GM23248 (cell line): ENCODE data around the gene ABCG8. TPM values are rescaled to one million over a fixed set of nuclear protein-coding genes. Genes with fewer than 3 reads are reported as not detected.

ENCODE experiments used
- DNase-seq: peaks from one replicate; pipeline ENCODE4 v3.0.0-alpha.2; 2015
- H2AFZ ChIP-seq: fragments of 200-600 bp; sonication (generic); 2 replicates; pipeline ENCODE4 v1.6.1; 2016; ENCODE audit warnings: antibody characterized with exemption
- H3F3A ChIP-seq: fragments of 200-600 bp; sonication (generic); 2 replicates; pipeline ENCODE4 v1.6.1; 2016; ENCODE audit warnings: mild to moderate bottlenecking, antibody characterized with exemption, mixed run types; ENCODE audit not compliant: insufficient read depth
- H3K27ac ChIP-seq: fragments of 200-600 bp; sonication (generic); 2 replicates; pipeline ENCODE4 v1.5.1; 2016; ENCODE audit warnings: mild to moderate bottlenecking
- H3K27me3 ChIP-seq: fragments of 200-600 bp; sonication (generic); replicated peaks from 2 replicates; pipeline ENCODE4 v1.6.1; 2016; ENCODE audit warnings: mild to moderate bottlenecking; ENCODE audit not compliant: insufficient read depth
- H3K36me3 ChIP-seq: fragments of 200-600 bp; sonication (generic); 2 replicates; pipeline ENCODE4 v1.6.1; 2016; ENCODE audit warnings: low read depth, mild to moderate bottlenecking
- H3K4me1 ChIP-seq: fragments of 200-600 bp; sonication (generic); 2 replicates; pipeline ENCODE4 v1.6.1; 2016; ENCODE audit warnings: mild to moderate bottlenecking; ENCODE audit not compliant: insufficient read depth
- H3K4me2 ChIP-seq: fragments of 200-600 bp; sonication (generic); one replicate; pipeline ENCODE4 v1.6.1; 2016; ENCODE audit warnings: mild to moderate bottlenecking; ENCODE audit not compliant: unreplicated experiment
- H3K4me3 ChIP-seq: fragments of 200-600 bp; sonication (generic); 2 replicates; pipeline ENCODE4 v1.5.1; 2016; ENCODE audit warnings: mild to moderate bottlenecking
- H3K79me2 ChIP-seq: fragments of 200-600 bp; sonication (generic); 2 replicates; pipeline ENCODE4 v1.6.1; 2016; ENCODE audit warnings: mild to moderate bottlenecking; ENCODE audit not compliant: insufficient read depth
- H3K9ac ChIP-seq: fragments of 200-600 bp; sonication (generic); 2 replicates; pipeline ENCODE4 v1.6.1; 2016; ENCODE audit warnings: mild to moderate bottlenecking
- H3K9me2 ChIP-seq: fragments of 200-600 bp; sonication (generic); 2 replicates; pipeline ENCODE4 v1.6.1; 2016; ENCODE audit warnings: mixed run types, mild to moderate bottlenecking, moderate library complexity; ENCODE audit not compliant: insufficient read depth
- H3K9me3 ChIP-seq: fragments of 200-600 bp; sonication (generic); one replicate; pipeline ENCODE4 v1.6.1; 2017; ENCODE audit warnings: low read depth
- H4K20me1 ChIP-seq: fragments of 200-600 bp; sonication (generic); 2 replicates; pipeline ENCODE4 v1.6.0; 2016; ENCODE audit not compliant: insufficient read depth
- EZH2 ChIP-seq: fragments of 200-600 bp; sonication (generic); IDR thresholded peaks from 2 replicates; pipeline ENCODE4 v1.6.1; 2018; ENCODE audit warnings: antibody characterized with exemption, mild to moderate bottlenecking; ENCODE audit not compliant: insufficient read depth, poor library complexity, severe bottlenecking
- EZH2phosphoT487 ChIP-seq: fragments of 200-600 bp; sonication (generic); IDR thresholded peaks from 2 replicates; pipeline ENCODE4 v1.6.1; 2018; ENCODE audit warnings: antibody characterized with exemption, moderate library complexity, mild to moderate bottlenecking, low read depth; ENCODE audit not compliant: insufficient read depth
- WGBS, 2 experiments: methylation state at CpG; one replicate each; pipeline ENCODE4 v1.1.6; 2015 to 2017; ENCODE audit warnings: low lambda C conversion rate in 2 of 2, low coverage in 1 of 2; ENCODE audit errors: missing lambda C conversion rate in 2 of 2; 5-methylcytosine and 5-hydroxymethylcytosine counted together
- in situ Hi-C: fragments of 300-500 bp; cut with MboI; formaldehyde crosslinking; loops from 2 replicates; pipeline ENCODE4 v1.15.0; 2020
- polyA plus RNA-seq: library from polyadenylated mRNA; unstranded; fragments of >200 nt; fragmentation: Nextera tagmentation; extraction: Ambion mirVana; gene quantifications from 2 replicates; pipeline ENCODE4 v1.2.1, GENCODE V29; 2016
- total RNA-seq: library from RNA; depleted of rRNA; stranded (reverse); fragments of >200 nt; shearing (Covaris generic); gene quantifications from 2 replicates; pipeline ENCODE4 v1.2.3, GENCODE V29; 2014

Gene ABCG8
- total and polyA plus RNA-seq, 2 experiments from 2014 or later: 0.04 TPM; not detected in 1

DNA sequence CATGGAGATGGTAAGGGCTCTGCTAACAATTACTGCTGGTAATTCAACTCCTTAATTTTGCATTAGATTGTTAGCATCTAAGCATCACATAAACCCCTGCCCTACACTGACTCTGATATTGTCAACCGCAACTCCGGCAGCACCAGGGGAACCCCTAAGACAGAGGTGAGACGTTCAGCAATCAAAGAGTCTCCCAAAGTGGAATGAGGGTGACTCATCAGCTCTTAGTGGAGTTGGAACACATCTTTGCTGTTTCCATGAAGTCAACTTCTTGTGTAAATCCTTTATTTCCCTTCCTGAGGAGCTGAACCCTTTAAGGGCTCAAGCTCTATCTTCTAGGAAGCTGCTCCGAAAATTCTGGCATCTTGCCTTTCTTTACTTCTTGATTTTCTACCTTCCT is 52.1 kb downstream of the ABCG8 start:
- 79 to 80% methylated on average over 4 of the region's 4 CpGs for WGBS, 2 experiments
- Histone ChIP-seq H3K4me2 (no peak overlapping the region), H3K9ac (no peak overlapping the region), H2AFZ (no peak overlapping the region), H3F3A (peaks cover 10% of the 10 kb centered on the region; the same call in 1 of the 2 replicates), H3K4me1 (no peaks in the 10 kb centered on the region), H3K79me2 (no peaks in the 10 kb centered on the region), H3K36me3 (peaks cover 63% of the 10 kb centered on the region), H3K9me2 (no peaks in the 10 kb centered on the region), H3K9me3 (no peaks in the 10 kb centered on the region), H3K27me3 (no peaks in the 10 kb centered on the region), H3K27ac (no peak overlapping the region), H4K20me1 (no peaks in the 10 kb centered on the region), H3K4me3 (no peak overlapping the region)
- peak; percentile 58 for DNase-seq
- no peak for TF ChIP-seq EZH2
- TF ChIP-seq EZH2phosphoT487: no peak
- in situ Hi-C loops: no loop called here

DNA sequence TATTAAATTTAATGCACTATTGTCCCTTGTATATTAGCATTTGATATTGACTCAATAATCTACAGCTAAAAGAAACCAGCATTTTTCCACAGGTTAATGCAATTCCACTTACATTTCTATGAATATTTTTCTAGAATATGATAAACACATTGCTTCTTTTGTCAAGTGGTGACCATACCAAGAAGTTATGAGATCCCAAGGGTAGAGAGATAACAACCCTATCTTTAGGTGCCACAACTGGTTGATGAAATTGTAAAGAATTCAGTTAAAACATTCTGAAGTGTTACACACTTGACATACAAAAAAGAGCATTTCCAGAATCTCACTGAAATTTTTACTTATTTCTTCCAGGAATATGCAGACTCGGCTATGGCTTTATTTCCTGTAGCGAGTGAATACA is 56.0 kb downstream of the ABCG8 start:
- Histone ChIP-seq H3K27me3 (no peaks in the 10 kb centered on the region), H3K79me2 (no peaks in the 10 kb centered on the region), H3F3A (peaks cover 10% of the 10 kb centered on the region; the same call in 1 of the 2 replicates), H3K9me2 (no peaks in the 10 kb centered on the region), H3K4me2 (no peak overlapping the region), H3K9ac (no peak overlapping the region), H3K9me3 (no peaks in the 10 kb centered on the region), H3K4me1 (no peaks in the 10 kb centered on the region), H2AFZ (no peak overlapping the region), H3K27ac (no peak overlapping the region), H4K20me1 (no peaks in the 10 kb centered on the region), H3K4me3 (no peak overlapping the region), H3K36me3 (peaks cover 61% of the 10 kb centered on the region)
- TF ChIP-seq EZH2 (no peak), EZH2phosphoT487 (no peak)
- 98 to 100% methylated on average over 2 of the region's 2 CpGs for WGBS, 2 experiments
- in situ Hi-C loops: no loop called here
- no peak for DNase-seq

DNA sequence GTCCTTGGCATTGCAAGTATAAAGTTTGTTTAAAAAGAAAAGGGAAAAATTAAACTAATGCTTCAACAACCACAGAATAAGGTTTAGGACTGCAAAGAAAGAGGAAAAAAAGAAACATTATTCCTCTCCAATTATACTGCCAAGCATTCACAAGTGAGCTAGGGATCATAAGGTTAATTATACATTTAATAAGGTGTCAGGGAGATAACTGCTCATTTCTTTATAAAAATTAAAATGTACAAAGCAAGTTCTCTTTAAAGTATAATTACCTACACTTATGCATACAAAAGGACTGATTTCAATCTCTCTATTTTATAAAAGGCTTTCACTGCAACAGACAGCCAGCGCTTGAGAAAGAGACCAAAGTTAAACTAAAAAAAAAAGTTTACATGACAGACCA is 58.1 kb downstream of the ABCG8 start:
- no peaks in the 10 kb centered on the region for H3K79me2 ChIP-seq
- no peak overlapping the region for H3K4me3 ChIP-seq
- H3K9me3 ChIP-seq: no peaks in the 10 kb centered on the region
- no peaks in the 10 kb centered on the region for H4K20me1 ChIP-seq
- H3K4me1 ChIP-seq: no peaks in the 10 kb centered on the region
- TF ChIP-seq EZH2phosphoT487 (no peak), EZH2 (no peak)
- no peaks in the 10 kb centered on the region for H3K27me3 ChIP-seq
- WGBS, 2 experiments: 100% methylated on average over 1 of the region's 1 CpG
- DNase-seq: no peak
- no peak overlapping the region for H2AFZ ChIP-seq
- H3K27ac ChIP-seq: no peak overlapping the region
- no peaks in the 10 kb centered on the region for H3K9me2 ChIP-seq
- no peaks in the 10 kb centered on the region for H3F3A ChIP-seq
- H3K36me3 ChIP-seq: peaks cover 58% of the 10 kb centered on the region
- in situ Hi-C loops: no loop called here
- no peak overlapping the region for H3K4me2 ChIP-seq
- H3K9ac ChIP-seq: no peak overlapping the region

DNA sequence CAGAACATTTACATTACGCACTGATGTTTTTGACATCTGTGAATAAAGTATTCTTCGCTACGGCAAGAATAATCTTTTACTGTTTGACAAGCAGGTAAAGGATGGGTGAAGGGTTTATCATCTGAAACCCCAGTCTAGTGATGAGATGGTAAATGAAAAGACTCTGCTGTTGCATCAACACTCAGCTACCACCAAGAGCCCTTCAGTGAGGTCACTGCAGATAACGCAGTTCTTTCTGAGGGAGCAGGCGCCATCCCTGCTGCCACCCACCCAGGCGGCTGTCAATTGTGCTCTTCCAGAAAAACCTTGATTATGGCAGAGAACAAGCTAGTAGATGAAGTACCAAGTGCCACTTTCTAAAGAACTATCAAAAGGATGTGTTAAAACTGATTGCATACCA is 58.7 kb downstream of the ABCG8 start:
- H3K4me2 ChIP-seq: no peak overlapping the region
- no peak overlapping the region for H3K9ac ChIP-seq
- no peaks in the 10 kb centered on the region for H3K4me1 ChIP-seq
- H2AFZ ChIP-seq: no peak overlapping the region
- no peaks in the 10 kb centered on the region for H3K9me2 ChIP-seq
- H3K79me2 ChIP-seq: no peaks in the 10 kb centered on the region
- no peaks in the 10 kb centered on the region for H3F3A ChIP-seq
- H3K4me3 ChIP-seq: no peak overlapping the region
- H3K9me3 ChIP-seq: no peaks in the 10 kb centered on the region
- in situ Hi-C loops: no loop called here
- whole genome bisulfite sequencing, 2 experiments: 98% methylated on average over 6 of the region's 6 CpGs
- no peaks in the 10 kb centered on the region for H3K27me3 ChIP-seq
- H4K20me1 ChIP-seq: no peaks in the 10 kb centered on the region
- H3K36me3 ChIP-seq: peaks cover 53% of the 10 kb centered on the region
- no peak for DNase-seq
- H3K27ac ChIP-seq: no peak overlapping the region
- no peak for TF ChIP-seq EZH2
- no peak for TF ChIP-seq EZH2phosphoT487
